ENCODE measurements around the gene GSK3B. TPM values are rescaled to one million over a fixed set of nuclear protein-coding genes. Genes with fewer than 3 reads are reported as not detected.

The GSK3B gene
- total RNA-seq, 2 donors from 2014 or later: 57.3 to 59.8 TPM

DNA sequence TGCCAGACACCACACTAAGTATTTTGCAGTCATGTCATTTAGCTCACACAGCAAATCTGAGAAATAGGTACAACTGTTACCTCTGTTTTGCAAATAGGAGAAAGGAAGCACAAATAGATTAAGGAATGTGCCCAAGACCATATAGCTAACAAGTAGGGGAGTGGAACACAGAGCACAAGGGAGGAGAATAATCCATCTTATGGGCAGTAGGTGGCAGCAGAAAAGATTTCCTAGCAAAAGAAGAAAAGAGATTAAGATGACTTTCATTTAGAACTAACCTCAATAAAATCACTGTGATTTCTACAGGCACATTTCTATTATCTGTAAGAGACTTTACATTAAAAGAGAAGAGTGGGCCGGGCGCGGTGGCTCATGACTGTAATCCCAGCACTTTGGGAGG, 263.2 kb downstream of the GSK3B start:
- no peaks in the 10 kb centered on the region for H3K4me1 ChIP-seq (ENCODE audit: control insufficient read depth, insufficient read depth, low read length)
- Mint-ChIP-seq H3K27me3 (ENCODE audit: insufficient read depth) (no peaks in the 10 kb centered on the region), H3K4me1 (peaks cover 17% of the 10 kb centered on the region), H3K9me3 (no peaks in the 10 kb centered on the region), H3K4me3 (no peak overlapping the region), H3K27ac (no peak overlapping the region), H3K36me3 (ENCODE audit: low read depth) (peaks cover 5% of the 10 kb centered on the region)
- no peaks in the 10 kb centered on the region for H3K27me3 ChIP-seq (ENCODE audit: control insufficient read depth, insufficient read depth, low read length, poor library complexity, severe bottlenecking)
- H3K9me3 ChIP-seq (ENCODE audit: control insufficient read depth, low read length): no peaks in the 10 kb centered on the region
- peak; percentile 30 for DNase-seq
- H3K36me3 ChIP-seq (ENCODE audit: control insufficient read depth, insufficient read depth, low read length): peaks cover 3% of the 10 kb centered on the region
- H3K4me3 ChIP-seq (ENCODE audit: low read length): no peak overlapping the region
- WGBS, 2 experiments (ENCODE audit: insufficient coverage in 1 of 2, insufficient read length in 1 of 2): 86 to 94% methylated on average over 3 of the region's 3 CpGs
- H3K9ac ChIP-seq (ENCODE audit: extremely low read depth, low read length, poor library complexity, severe bottlenecking): no peak overlapping the region
- TF ChIP-seq, protein P1, sequence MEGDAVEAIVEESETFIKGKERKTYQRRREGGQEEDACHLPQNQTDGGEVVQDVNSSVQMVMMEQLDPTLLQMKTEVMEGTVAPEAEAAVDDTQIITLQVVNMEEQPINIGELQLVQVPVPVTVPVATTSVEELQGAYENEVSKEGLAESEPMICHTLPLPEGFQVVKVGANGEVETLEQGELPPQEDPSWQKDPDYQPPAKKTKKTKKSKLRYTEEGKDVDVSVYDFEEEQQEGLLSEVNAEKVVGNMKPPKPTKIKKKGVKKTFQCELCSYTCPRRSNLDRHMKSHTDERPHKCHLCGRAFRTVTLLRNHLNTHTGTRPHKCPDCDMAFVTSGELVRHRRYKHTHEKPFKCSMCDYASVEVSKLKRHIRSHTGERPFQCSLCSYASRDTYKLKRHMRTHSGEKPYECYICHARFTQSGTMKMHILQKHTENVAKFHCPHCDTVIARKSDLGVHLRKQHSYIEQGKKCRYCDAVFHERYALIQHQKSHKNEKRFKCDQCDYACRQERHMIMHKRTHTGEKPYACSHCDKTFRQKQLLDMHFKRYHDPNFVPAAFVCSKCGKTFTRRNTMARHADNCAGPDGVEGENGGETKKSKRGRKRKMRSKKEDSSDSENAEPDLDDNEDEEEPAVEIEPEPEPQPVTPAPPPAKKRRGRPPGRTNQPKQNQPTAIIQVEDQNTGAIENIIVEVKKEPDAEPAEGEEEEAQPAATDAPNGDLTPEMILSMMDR (conservative IDR thresholded peaks at IDR 0.05): peak; percentile 68
- H3K27ac ChIP-seq (ENCODE audit: low read depth, low read length): no peak overlapping the region

DNA sequence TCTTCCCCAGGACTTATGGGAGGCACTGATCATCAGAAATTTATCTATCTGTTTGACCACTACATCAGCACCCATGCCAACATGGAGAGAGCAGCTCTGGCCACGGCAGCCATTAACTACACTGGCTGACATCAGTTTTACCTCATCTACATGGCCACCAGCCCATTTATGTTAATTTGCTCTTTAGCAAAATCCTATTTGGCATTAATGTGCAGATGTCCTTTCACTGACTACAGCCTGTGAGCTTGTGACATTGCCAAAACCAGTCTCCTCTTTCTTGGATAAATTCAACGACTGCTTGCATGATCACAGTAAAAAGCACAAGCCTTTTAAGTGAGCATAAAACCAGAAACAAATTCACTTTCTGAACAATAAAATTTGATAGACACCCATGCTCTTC, 264.8 kb downstream of the GSK3B start:
- Mint-ChIP-seq H3K27me3 (ENCODE audit: insufficient read depth) (no peaks in the 10 kb centered on the region), H3K9me3 (no peaks in the 10 kb centered on the region), H3K4me1 (peaks cover 21% of the 10 kb centered on the region), H3K36me3 (ENCODE audit: low read depth) (peaks cover 14% of the 10 kb centered on the region), H3K4me3 (no peak overlapping the region), H3K27ac (no peak overlapping the region)
- Histone ChIP-seq H3K9ac (ENCODE audit: extremely low read depth, low read length, poor library complexity, severe bottlenecking) (no peak overlapping the region), H3K27ac (ENCODE audit: low read depth, low read length) (no peak overlapping the region), H3K36me3 (ENCODE audit: control insufficient read depth, insufficient read depth, low read length) (peaks cover 15% of the 10 kb centered on the region), H3K4me3 (ENCODE audit: low read length) (no peak overlapping the region), H3K4me1 (ENCODE audit: control insufficient read depth, insufficient read depth, low read length) (no peaks in the 10 kb centered on the region), H3K9me3 (ENCODE audit: control insufficient read depth, low read length) (no peaks in the 10 kb centered on the region), H3K27me3 (ENCODE audit: control insufficient read depth, insufficient read depth, low read length, poor library complexity, severe bottlenecking) (no peaks in the 10 kb centered on the region)
- TF ChIP-seq, protein P1 (conservative IDR thresholded peaks at IDR 0.05): no peak
- peak; percentile 27 for DNase-seq
- WGBS, 2 experiments (ENCODE audit: insufficient coverage in 1 of 2, insufficient read length in 1 of 2): 94 to 100% methylated on average over 1 to 2 of the region's 2 CpGs

DNA sequence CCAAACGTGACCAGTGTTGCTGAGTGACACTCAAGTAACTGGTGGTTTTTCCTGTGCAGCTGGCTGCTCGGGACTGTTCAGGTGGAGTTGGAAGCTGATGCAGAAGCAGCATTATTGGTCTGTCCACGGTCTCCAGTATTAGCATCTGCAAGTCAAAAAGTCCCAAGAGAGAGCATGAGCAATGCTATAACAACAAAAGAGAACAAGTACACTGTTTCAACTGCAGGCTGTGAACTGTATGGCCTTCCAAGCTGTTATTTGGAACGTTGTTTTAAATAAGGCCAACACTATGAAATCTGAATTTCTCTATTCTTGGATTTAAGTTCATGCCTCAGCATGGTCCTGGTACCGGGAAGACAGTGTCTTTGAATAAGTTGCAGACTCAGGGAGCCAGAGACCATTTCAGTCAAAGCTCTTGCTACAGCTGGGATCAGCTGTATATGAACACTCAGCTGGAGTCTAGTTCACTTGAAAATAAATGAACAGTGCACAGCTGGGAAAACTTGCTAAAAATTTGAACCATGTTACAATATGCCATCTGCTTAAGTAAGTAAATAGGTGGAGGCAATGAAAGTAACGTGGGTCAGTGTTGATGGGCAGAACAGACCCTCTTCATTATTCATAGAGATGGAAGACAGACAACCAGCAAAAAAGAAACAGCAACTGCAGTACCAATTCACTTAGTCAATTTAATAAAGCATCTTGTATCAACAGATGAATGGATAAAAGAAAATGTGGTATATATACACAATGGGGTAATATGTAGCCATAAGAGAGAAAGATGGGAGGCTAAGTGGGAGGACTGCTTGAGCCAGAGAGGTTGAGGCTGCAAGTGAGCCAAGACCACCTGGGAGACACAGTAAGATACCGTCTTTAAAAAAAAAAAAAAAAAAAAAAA, 267.3 kb downstream of the GSK3B start:
- DNase-seq: no peak
- TF ChIP-seq, protein P1 (conservative IDR thresholded peaks at IDR 0.05): no peak
- no peak overlapping the region for H3K27ac Mint-ChIP-seq
- peaks cover 10% of the 10 kb centered on the region for H3K36me3 Mint-ChIP-seq (ENCODE audit: low read depth)
- Histone ChIP-seq H3K9me3 (ENCODE audit: control insufficient read depth, low read length) (no peaks in the 10 kb centered on the region), H3K4me1 (ENCODE audit: control insufficient read depth, insufficient read depth, low read length) (no peaks in the 10 kb centered on the region), H3K27me3 (ENCODE audit: control insufficient read depth, insufficient read depth, low read length, poor library complexity, severe bottlenecking) (no peaks in the 10 kb centered on the region), H3K36me3 (ENCODE audit: control insufficient read depth, insufficient read depth, low read length) (peaks cover 15% of the 10 kb centered on the region), H3K4me3 (ENCODE audit: low read length) (no peak overlapping the region), H3K9ac (ENCODE audit: extremely low read depth, low read length, poor library complexity, severe bottlenecking) (no peak overlapping the region), H3K27ac (ENCODE audit: low read depth, low read length) (no peak overlapping the region)
- 91 to 94% methylated on average over 6 to 7 of the region's 7 CpGs for WGBS, 2 experiments (ENCODE audit: insufficient coverage in 1 of 2, insufficient read length in 1 of 2)
- no peaks in the 10 kb centered on the region for H3K9me3 Mint-ChIP-seq
- H3K4me3 Mint-ChIP-seq: no peak overlapping the region
- H3K27me3 Mint-ChIP-seq (ENCODE audit: insufficient read depth): no peaks in the 10 kb centered on the region
- peaks cover 21% of the 10 kb centered on the region for H3K4me1 Mint-ChIP-seq
